ENCODE data around the gene NRXN3.
A peak's percentile ranks its signal among the peaks of the same experiment; 100 is the strongest.

NRXN3 gene

DNA sequence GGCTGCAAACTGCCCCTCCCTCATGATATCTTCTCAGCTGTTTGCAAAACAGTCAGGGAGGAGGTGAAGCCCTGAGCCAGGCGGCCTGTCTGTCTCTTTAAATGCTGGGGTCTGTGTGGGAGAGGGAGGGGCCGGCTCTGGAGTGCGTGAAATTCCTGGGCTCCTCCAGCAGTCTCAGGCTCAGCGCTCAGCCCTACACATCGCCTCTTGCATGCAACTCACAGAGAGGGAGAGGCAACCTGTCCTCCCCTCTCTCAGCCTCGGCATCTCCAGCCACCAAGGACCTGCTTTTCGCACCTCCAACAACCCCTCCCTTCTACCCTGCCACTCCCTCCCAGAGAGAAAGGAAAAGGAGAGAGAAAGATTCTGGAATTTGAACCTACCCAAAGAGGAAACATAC is at the start of gene NRXN3:
Gene NRXN3 (plus strand): TSS at position 171 of the 400 bp plus-strand sequence. CDS start 72,721 bp downstream, outside the sequence.
- DNase-seq (ENCODE audit: low read depth), result no peak

DNA sequence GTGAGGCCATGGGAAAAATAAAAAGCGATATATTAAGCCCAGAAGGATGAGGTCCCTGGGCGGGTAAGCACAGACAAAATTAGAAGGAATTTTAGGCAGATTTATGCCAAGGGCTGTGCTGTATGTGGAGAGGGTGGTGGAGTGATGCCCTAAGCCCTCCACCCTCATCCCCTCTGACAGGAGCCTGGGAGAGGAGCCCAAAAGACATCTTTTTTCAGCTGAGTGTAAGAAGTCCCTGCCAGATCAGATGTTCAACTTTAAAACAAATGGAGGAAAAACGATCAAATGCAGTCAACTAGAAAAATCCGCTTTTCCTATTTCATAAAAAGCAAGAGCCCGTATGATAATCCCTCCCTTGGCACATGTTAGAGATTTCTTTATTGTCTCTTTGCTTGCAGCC is 47.7 kb upstream of the NRXN3 start:
- DNase-seq (ENCODE audit: low read depth), result no peak

DNA sequence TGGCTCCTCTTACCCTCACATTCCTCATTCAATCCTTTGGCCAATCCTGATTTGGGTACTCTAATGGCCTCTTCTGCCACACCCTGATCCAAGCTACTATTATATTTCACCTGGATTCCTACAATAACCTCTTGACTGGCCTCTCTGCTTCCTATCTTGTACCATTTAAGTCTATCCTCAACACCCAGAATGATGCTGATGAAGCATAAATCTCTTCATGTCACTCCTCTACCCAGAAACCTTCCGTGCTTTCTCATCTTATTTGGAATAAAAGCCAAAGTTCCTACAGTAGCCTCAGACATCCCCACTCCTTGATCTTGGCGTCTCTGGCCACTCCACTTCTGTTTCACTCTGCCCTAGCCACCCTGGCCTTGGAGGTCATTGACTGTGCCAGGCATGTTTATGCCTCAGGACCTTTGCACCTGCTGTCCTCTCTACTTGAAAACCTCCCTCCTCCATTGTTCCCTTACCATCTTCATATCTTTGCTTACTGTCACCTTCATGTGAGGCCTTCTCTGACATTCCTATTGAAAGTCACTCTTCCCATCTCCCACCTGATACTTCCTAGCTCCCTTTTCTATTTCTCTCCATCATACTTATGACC is 46.4 kb upstream of the NRXN3 start:
- DNase-seq (ENCODE audit: low read depth), result no peak

DNA sequence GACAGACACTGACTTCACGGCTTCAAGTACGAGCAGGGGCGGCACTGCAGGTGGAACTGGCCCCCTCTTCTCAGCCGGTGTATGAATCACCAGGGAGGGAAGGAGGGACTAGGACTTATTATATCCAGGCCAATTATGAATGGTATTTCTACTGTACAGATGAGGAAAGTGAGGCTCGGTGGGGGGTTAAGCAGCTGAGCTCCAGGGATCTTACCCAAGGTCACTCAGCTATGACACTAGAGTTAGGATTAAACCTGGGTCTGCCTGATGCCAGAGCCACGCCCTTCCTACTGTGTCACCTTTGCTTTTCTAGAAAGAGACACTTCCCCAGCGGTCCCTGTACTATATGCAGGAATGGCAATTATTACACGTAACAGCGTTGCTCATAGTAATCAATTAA is 42.2 kb upstream of the NRXN3 start:
- DNase-seq (ENCODE audit: low read depth), result no peak

DNA sequence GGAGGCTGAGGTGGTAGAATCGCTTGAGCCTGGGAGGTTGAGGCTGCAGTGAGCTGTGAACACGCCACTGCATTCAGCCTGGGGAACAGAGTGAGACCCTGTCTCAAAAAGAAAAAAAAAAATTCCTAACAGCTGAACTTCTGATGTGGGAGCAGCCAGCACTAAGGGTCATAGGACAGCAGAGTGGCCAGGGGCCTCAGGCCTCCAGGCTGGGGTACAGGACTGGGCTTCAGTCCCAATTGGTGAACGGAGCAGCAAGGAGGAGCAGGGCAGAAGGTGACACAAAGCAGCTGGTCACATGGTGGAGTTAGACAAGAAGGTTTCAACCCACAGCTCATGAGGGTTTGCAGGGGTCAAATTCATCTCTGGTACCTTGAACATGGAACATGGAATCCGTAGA is 40.8 kb upstream of the NRXN3 start:
- no peak for DNase-seq (ENCODE audit: low read depth)

DNA sequence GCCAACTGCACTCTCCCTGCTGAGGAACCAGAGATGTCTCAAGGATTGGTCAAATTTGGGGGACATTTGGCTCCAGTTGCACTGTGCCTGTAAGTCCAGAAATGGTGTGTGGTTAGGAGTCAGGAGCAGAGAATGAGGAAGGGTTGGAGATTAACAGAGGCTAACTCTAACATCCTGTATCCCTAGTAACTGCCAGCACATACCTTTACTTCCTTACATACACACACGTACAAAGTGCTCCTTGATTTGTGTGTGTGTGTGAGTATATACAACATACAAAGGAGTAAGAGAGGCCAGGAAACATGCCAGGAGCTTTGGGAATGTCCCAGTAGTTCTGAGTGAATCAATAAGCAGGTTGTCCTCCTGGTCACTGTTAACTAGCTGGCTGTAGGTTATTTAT is 39.8 kb upstream of the NRXN3 start:
- no peak for DNase-seq (ENCODE audit: low read depth)

DNA sequence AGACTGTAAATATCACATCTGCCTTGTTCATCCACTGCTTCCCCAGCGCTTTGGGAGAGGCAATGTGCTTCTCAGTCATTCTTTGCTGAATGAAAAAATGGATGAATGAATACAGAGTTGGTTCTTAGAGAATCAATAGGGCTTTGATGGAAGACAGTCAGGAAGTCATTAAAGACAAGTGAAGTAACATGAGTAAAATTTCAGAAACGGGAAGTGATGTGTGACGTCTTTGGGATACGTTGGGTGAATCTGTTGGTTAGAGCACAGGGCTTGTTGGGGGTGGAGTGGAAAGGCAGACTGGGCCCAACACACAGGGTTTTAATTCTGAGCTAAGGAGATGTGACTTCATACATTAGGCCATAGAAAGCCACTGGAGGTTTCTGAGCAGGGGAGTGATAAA is 39.0 kb upstream of the NRXN3 start:
- no peak for DNase-seq (ENCODE audit: low read depth)

DNA sequence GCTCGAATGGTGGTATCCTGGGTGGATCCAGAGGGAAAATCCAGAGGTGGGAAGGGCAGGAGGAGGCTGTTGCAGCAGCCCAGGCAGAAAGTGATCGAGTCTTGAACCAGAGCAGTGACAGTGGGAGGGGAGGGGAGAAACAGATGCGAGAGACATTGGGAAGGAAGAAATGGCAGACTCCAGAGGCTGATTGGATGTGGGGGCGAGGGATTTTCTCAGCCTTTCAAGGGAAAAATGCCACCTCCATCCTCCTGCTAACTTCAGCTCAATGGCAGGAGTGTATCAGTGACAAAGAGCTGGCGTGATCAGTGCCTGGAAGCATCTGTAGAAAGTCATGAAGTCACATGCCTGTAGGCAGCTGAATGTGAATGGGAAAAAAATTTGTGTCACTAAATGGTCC is 38.6 kb upstream of the NRXN3 start:
- no peak for DNase-seq (ENCODE audit: low read depth)

DNA sequence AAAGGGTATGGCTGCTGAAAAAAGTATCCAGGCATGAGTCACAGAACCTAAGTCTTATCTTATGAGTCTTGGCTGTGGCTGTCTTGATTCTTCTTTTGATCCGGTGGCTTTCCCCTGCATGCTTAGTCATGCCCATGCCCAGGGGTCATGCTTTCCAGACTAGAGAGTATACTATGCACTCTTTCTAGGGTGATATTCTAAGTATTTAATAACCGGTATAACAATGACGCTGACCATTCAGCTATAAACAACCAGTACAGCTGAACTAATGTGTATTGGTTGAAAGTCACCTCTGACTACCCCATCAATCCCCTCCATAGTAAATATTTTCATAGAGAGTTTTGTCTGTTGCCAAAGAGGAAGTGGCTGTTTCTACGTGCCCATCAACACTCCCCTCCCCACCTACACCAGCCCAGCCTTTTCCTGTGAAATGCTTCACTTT is 34.7 kb upstream of the NRXN3 start:
- no peak for DNase-seq (ENCODE audit: low read depth)

DNA sequence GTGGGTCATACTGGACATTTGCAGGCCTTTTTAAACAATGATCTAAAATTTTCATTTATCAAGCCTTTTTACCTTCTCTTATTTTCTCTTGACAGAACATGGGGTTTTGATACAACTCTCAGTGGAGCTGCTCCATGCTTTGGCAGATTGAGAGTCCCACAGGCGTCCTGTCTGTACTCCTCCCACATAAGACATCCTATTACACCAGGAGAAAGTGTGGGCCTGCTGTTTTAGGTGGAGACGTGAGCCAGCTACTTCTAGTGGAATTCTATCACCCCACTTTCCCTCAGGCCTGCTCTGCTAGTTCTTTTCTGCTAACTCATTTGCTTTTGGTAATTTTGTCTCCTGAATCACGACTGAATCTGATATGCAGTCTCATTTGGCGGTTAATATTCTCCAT is 33.5 kb upstream of the NRXN3 start:
- no peak for DNase-seq (ENCODE audit: low read depth)

DNA sequence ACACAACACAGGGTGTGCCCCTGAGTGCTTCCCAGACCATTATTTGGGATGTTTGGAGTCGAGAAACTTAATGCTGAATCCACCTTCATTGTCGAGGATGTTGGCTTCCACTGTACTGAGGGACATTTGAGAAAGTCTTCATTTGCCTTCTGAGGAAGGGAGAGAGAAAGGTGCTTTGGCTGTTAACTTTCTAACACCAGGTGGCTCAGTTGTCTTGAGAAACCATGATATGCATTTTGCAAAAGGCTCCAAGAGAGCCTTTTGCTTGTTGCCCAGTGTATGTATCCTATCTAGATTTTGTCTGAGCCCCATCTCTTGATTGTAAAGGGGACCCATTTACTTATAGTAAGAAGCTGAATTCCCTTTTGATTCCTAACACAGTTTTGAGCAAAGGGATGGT is 28.6 kb upstream of the NRXN3 start:
- no peak for DNase-seq (ENCODE audit: low read depth)

DNA sequence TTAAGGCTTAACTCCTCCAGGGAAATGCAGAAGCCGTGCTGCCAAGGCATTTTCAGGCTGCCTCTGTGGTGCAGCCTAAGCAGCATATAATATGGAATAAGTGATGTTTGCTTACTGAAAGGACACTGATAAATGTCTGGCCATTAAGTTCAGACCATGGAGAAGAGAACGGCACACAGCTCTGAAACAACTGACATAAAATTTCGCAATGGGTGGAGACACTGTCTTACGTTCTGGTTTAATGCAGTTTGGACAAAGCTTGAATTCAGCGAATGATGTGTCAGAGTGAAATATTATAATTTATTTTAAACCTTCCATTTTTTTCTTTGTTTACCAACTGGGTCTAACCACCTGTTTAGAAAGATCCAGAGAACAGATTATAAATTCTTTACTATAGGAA is 27.2 kb upstream of the NRXN3 start:
- DNase-seq (ENCODE audit: low read depth), result no peak

DNA sequence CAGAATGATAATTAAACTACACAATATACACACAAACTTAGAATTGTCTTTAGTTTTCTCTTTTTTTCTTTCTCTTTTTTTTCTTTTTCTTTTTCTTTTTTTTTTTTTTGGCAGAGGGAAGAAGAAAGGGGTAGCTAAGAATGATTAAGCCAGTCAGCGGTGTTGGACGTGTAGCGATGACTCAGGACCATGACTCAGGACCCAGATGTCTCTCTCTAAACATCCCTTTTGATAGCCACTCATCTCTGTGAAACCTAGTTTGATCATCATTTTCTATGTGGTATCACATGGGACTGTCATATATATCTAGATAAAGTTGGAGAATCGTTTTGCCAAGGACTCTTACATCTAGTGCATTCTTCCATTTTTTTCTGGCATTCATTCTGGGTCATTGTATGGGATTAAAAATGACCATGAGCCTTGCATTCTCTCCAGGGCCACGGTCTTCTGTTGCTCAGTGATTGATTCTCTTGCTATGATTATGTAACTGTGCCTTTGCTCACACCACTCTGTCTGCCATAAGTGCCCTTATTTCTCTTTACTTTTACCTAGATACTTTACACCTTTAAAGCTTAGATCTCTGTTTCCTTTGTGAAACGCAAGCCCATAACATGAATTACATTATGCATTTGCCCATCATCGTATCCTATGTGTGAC is 26.6 kb upstream of the NRXN3 start:
- DNase-seq (ENCODE audit: low read depth), result peak; percentile 9

DNA sequence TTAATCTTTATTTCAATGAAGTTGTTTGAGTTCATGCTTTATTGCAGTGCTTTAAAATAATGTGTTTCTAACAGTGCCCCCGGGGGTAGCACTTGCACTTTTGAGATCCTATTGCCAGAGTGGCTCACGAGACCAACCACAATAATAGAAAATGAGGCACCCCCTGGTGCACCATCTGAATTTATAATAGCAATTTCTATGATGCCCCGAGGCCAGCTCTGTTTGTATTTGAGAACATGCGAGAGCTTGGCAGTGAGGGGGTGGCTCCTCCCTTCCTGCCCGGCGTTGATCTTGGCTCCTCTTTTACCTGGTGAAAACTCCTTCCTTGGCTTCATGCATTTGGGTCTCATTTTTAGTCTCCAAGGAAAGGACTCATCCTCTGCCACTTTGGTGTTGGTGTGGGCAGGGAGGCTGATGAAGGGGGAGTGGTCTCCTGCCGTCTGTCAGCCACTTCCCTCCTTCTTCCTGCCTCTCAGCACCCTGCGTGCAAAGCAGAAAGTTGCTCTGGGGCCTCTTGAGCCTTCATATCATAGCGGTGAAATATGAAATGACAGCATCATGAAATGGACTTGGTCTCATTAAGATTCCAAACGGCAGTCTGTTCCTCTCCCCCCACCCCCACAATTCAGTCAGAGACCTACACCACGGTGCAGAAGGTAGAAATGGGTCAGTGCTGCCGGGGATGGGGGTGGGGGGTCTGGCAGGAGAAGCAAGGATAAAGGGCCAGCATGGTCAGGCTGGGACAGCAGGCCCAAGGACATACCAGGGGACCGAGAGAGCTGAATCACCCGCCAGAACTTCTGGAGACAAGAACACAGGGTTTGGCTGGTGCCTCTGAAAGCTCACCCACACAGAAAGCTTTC is 17.7 kb upstream of the NRXN3 start:
- DNase-seq (ENCODE audit: low read depth), result no peak

DNA sequence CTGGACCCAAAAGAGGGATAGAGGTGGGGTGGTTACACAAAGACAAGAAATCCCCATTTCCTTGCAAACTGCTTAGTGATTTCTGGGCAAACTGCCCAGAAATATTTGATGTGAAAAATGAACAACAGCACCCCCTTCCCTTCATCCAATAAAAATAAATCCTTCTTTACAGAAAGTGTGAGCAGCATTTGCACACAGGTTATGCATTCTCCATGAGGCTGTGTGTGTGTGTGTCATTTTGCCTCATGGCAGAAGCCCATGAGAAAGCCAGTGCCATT is 17.2 kb upstream of the NRXN3 start:
- no peak for DNase-seq (ENCODE audit: low read depth)

DNA sequence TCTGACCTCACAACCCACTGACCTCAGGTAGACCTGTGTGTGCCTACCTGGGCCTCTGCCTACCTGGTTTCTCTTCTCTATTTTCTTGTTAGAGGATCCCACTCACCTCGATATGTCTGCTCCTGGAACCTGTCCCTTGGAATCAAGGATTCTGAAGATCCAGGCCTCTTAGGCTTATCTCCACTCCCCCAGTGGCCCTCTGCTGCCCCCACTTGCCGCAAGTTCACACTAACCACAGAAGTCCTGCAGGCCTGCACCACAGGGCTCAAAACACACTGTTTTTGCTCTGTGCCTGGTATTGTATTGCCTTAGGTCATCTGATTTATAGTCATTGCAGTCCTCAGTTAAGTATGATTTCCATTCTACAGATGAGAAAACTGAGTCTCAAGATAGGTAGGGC is 15.3 kb upstream of the NRXN3 start:
- DNase-seq (ENCODE audit: low read depth), result no peak

DNA sequence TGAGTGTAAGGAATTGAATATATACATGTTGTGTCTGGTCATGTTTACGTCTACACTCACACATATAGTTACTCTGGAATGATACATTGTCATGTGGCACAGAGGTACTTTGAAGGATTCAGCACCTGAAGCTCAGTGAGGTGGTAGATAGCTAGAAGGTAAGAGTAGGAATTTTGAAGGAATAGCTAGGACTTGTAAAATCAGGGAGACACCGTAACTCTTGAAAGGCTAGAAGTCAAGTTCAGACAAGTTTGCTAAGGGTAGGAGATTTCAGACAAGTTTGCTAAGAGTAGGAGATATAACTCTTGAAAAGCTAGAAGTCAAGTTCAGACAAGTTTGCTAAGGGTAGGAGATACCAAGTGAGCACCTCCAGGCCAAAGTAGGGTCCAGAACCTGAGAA is 14.0 kb upstream of the NRXN3 start:
- no peak for DNase-seq (ENCODE audit: low read depth)

DNA sequence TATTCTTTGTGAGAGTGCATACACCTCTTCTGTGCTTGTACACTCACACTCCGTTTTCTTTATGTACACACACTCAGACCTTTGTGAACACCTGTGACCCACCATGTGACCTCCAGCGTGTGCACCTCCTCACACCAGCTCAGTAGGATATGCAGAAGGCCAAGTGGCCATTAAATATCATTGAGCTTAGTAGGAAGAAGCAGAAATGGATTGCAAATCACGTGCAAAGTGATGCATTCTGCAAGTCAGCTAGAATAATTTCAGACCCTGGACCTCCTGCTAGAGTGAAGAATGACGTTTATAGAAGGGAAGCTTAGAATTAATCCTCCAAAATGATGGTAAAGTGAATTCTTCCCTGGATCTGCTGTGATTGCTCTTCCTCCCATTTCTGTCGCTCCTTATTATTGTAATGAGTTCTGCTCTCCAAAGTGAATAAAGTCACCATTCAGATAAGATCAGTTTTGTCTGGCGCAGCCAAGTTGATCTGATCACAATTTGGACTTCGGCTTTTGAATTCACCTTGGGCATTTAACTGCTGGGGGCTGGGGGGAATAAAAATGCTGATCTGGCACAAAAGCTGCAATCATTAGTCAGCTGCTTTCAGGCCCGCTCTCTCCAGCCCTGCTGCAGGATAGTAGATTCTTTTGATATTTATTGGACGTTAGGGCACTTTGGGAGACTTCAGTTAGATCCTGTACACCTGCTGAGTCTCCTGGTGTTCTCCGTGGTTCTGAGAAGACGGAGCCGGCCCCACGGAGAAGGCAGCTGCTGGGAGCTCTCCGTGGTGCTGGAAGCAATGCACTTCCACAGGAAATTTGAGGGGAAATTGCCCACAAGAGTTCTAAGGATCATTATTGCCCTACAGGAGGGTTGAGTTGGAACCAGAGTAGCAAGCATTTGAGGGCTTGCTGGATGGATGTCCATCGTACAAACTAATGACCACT is 12.4 kb upstream of the NRXN3 start:
- DNase-seq (ENCODE audit: low read depth), result no peak

DNA sequence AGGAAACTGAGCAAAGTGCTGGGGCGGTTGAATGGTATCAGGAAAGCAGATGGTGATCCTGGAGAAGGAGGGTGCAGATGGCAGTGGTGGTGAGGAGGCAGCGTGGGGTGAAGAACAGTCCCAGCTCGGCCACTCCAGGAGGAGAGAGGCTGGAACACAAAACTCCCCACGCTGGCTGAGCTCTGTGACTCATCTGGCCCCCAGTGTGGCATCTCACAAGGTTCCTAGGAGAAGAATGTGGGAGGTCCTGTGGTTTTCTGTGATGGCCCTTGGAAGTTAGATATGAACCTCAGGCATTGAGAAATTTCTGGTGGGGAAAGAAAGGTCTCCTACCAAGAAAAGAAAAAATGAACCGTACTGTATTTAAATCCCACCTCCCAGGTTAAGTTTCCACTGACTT is 8.0 kb upstream of the NRXN3 start:
- DNase-seq (ENCODE audit: low read depth), result no peak

DNA sequence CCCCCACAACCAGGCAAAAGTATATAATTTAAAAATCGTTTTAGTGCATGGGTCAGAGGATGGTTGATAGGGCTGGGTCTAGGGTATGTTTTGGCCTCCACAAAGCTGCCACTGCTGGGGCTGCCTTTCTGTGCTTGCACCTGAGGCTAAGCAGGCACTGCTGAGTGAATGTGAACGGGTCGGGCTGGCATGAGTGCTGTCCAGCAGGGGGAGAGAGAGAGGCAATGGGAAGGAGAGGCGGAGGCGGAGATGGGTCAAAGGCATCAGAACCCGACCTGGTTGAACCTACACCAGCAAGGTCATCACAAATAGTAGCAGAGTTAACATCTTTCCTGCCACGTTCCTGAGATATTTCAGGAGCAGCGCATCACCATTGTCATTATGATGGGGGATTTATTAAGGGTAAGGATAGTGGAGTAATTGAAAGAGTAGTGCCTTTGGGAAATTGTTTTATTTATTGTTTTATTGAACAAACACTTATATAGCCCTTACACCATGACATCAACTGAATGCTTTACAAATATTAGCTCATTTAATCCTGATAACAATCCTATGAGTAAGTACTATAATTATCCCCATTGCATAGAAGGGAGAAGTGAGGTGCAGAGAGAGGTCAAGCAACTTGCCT is 5.8 kb upstream of the NRXN3 start:
- DNase-seq (ENCODE audit: low read depth), result no peak

DNA sequence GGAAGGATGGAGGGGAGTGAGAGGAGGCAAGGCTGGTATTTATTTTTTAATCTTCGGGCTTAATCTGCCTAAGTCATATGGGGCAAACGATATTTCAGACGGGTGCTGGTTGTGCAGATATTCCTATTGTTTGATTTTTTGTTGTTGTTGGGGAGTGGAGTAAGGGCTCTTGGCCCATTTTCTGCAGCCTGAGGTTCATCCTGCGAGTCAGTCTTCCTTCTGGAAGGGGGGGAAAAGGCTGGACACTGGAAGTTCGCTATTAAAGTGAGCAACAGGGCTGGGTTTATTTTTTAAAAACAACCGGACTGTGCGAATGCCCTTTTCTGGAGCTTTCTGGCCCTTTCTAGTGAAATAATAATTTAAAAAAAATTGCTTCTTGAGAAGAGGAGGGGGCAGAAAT is 2.3 kb downstream of the NRXN3 start:
- DNase-seq (ENCODE audit: low read depth), result no peak

All from HS-5 (cell line).